Measurements from ENCODE around the gene C16orf86.

Gene C16orf86

DNA sequence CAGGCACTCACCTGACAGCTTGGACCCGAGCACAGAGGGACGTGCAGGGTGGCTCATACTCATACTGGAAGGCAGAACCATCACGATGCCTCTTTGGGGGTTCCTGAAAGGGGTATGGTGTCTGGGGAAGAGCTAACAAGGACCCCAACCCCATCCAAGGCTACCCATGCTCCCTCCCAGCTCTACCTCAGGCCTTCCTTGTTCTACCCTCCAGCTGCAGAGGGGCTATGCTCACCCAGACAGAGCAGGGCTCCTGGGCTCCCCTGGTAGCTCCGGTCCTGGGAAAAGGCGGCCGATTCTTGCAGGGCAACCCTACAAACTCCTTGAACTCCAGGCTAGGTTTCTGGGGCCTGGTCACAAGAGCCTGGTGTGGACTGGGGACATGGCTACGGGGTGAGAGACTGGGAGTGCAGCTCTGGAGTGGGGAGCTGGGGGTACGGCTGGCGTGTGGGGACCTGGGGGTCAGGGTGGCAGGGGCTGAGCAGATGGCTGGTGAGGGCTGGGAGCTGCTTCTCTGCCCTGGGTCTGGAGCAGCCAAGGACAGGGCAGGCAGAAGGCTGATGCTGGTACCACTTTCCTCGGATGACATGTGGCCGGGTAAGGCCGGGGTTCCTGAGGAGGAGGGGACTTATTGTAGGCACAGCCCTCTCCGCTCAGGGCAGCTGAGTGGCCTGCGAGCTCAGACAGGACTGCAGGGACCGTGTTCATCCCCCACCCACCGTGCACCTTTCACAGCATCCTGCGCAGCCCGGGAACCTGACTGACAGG is 8.7 kb upstream of the C16orf86 start:
- DNase-seq (no peak), ATAC-seq (replicated peaks) (no peak)
- Mint-ChIP-seq H3K27ac (peak overlapping the region in 1 of 2 donors; percentile 96), H3K36me3 (ENCODE audit: insufficient read depth) (peaks cover 41% of the 10 kb centered on the region), H3K9me3 (no peaks in the 10 kb centered on the region), H3K27me3 (no peaks in the 10 kb centered on the region), H3K4me1 (ENCODE audit: low read depth in 2 of 2) (peaks cover 17 to 22% of the 10 kb centered on the region in 2 donors), H3K4me3 (peak overlapping the region; percentile 88 to 92)

DNA sequence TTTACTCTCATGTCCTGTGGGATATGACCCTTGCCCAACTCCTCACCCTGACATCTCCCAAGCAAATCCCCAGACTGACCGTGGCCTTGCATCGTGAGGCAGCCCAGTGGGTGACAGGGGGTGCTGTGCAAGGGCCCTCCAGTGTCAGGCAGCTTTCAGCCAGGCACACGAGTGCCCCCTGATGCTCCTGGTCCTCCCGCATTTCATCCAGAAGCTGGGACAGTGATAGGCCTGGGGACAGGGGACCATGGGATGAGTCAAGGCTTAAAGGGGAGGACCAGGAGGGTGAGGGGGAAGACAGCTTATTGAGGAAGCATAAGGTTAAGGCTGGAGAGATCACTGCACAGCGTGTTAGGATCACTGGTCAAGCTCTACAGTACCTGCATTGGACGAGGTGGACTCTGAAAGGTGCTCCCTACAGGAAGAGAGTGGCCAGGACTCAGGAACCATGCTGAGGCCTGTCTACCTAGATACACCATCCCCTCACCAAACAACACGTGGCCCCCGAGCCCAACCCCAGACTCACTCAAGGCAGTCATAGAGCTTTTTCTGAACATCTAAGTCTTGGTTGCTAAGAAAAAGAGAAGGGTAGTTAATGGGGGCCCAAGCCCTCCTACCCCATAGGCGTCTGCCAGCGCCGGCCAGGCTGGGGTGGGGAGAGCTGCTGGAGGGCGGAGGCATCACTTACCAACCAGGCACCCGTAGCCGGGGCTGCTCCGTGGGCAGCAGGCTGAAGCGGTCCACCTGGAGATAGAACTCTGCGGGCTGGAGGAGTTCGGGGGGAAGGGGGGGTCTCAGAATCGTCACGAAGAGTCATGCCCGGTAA is 7.6 kb upstream of the C16orf86 start:
- Mint-ChIP-seq H3K27me3 (no peaks in the 10 kb centered on the region), H3K27ac (peak overlapping the region; percentile 91 to 96), H3K4me3 (peak overlapping the region; percentile 88 to 92), H3K36me3 (ENCODE audit: insufficient read depth) (peaks cover 38% of the 10 kb centered on the region), H3K4me1 (ENCODE audit: low read depth in 2 of 2) (peaks cover 17 to 22% of the 10 kb centered on the region in 2 donors), H3K9me3 (no peaks in the 10 kb centered on the region)
- DNase-seq, result no peak
- ATAC-seq (replicated peaks), result no peak

- Mint-ChIP-seq H3K27me3 (no peaks in the 10 kb centered on the region), H3K27ac (peak within 1 kb of the TSS; percentile 91 to 96), H3K9me3 (no peaks in the 10 kb centered on the region), H3K4me1 (ENCODE audit: low read depth in 2 of 2) (peaks cover 17 to 22% of the 10 kb centered on the region in 2 donors), H3K4me3 (peak within 1 kb of the TSS; percentile 88 to 92), H3K36me3 (ENCODE audit: insufficient read depth) (peaks cover 40% of the 10 kb centered on the region)
- peak; percentile 90 to 94 (median 93) for DNase-seq
- ATAC-seq (replicated peaks), result peak; percentile 60
Measured at GRCh38 chr16:67659675-67660563, 6.7 kb upstream of the C16orf86 start, which contains the start of gene ACD. TSS of gene ACD (minus strand) at chr16:67660260. CDS start at chr16:67660220, 40 bp downstream.

- Mint-ChIP-seq H3K9me3 (no peaks in the 10 kb centered on the region), H3K4me3 (peak within 1 kb of the TSS; percentile 88 to 92), H3K36me3 (ENCODE audit: insufficient read depth) (peaks cover 37% of the 10 kb centered on the region), H3K4me1 (ENCODE audit: low read depth in 2 of 2) (peaks cover 17 to 22% of the 10 kb centered on the region in 2 donors), H3K27me3 (no peaks in the 10 kb centered on the region), H3K27ac (peak within 1 kb of the TSS; percentile 91 to 96)
- DNase-seq, result peak; percentile 92 to 94 (median 94)
- ATAC-seq (replicated peaks), result peak; percentile 84
Measured at GRCh38 chr16:67660564-67661028, 6.0 kb upstream of the C16orf86 start, which contains the start of gene PARD6A. TSS of gene PARD6A (plus strand) at chr16:67660960. CDS start at chr16:67661039, 79 bp downstream.

- Mint-ChIP-seq H3K27me3 (no peaks in the 10 kb centered on the region), H3K4me1 (ENCODE audit: low read depth in 2 of 2) (peaks cover 17 to 22% of the 10 kb centered on the region in 2 donors), H3K9me3 (no peaks in the 10 kb centered on the region), H3K27ac (peak overlapping the region; percentile 91 to 96), H3K4me3 (peak overlapping the region; percentile 88 to 92), H3K36me3 (ENCODE audit: insufficient read depth) (peaks cover 30% of the 10 kb centered on the region)
- DNase-seq, result no peak
- no peak for ATAC-seq (replicated peaks)
Measured at GRCh38 chr16:67661101-67661761, 5.4 kb upstream of the C16orf86 start.

- ATAC-seq (replicated peaks), result no peak
- Mint-ChIP-seq H3K36me3 (ENCODE audit: insufficient read depth) (peaks cover 33% of the 10 kb centered on the region), H3K9me3 (no peaks in the 10 kb centered on the region), H3K27ac (peak overlapping the region in 1 of 2 donors; percentile 96), H3K4me1 (ENCODE audit: low read depth in 2 of 2) (peaks cover 19 to 22% of the 10 kb centered on the region in 2 donors), H3K4me3 (peak overlapping the region; percentile 88 to 92), H3K27me3 (no peaks in the 10 kb centered on the region)
- no peak for DNase-seq
Measured at GRCh38 chr16:67661886-67662652, 4.5 kb upstream of the C16orf86 start.

GRCh38 chr16:67662653-67663010 is 4.0 kb upstream of the C16orf86 start:
- no peak for ATAC-seq (replicated peaks)
- no peak overlapping the region for H3K4me3 Mint-ChIP-seq
- H3K9me3 Mint-ChIP-seq, result no peaks in the 10 kb centered on the region
- no peak for DNase-seq
- no peaks in the 10 kb centered on the region for H3K27me3 Mint-ChIP-seq
- H3K36me3 Mint-ChIP-seq (ENCODE audit: insufficient read depth), result peaks cover 29% of the 10 kb centered on the region
- H3K4me1 Mint-ChIP-seq (ENCODE audit: low read depth in 2 of 2), result peaks cover 22 to 24% of the 10 kb centered on the region in 2 donors
- H3K27ac Mint-ChIP-seq, result no peak overlapping the region

DNA sequence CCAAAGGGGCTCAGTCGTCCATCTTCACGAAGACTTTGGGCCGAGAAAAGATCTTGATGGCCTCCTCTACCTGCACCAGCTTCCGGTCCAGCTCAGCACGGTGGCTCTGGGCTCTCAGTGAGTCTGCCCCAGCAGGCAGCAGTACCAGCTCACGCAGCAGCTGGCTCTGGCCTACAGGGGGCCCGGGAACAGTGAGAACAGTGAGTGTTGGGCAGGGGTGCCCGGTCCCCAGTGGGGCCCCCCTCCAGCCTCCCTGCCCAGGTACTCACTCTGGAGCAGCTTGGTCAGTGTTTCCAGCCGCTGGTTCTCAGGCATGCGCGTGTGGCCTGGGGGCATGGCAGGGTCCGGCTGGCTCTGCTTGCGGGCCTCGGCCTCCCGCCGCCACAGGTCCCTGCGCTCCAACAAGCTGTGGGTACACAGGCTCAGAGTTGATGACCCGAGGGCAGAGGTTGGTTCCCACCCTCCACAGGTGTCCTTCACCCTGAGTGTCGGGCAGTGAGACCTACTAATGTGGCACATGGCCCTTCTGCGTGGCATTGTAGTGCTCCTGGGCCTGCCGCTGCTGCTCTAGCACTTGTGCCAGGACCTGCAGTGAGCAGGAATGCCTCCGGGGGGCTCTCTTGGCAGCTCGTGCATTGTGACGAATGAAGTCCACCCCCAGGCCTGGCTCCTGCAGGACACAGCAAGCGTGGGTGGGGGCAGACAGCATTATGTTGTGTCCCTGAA is 3.3 kb upstream of the C16orf86 start:
- no peak for DNase-seq
- Mint-ChIP-seq H3K4me3 (no peak overlapping the region), H3K27ac (no peak overlapping the region), H3K36me3 (ENCODE audit: insufficient read depth) (peaks cover 29% of the 10 kb centered on the region), H3K4me1 (ENCODE audit: low read depth in 2 of 2) (peaks cover 22 to 28% of the 10 kb centered on the region in 2 donors), H3K27me3 (no peaks in the 10 kb centered on the region), H3K9me3 (no peaks in the 10 kb centered on the region)
- ATAC-seq (replicated peaks), result no peak

- no peaks in the 10 kb centered on the region for H3K9me3 Mint-ChIP-seq
- no peaks in the 10 kb centered on the region for H3K27me3 Mint-ChIP-seq
- H3K4me1 Mint-ChIP-seq (ENCODE audit: low read depth in 2 of 2), result peaks cover 17 to 25% of the 10 kb centered on the region in 2 donors
- ATAC-seq (replicated peaks), result no peak
- no peak for DNase-seq
- H3K36me3 Mint-ChIP-seq (ENCODE audit: insufficient read depth), result peaks cover 29% of the 10 kb centered on the region
- H3K4me3 Mint-ChIP-seq, result no peak overlapping the region
- peak overlapping the region; percentile 8 to 72 for H3K27ac Mint-ChIP-seq
Measured at GRCh38 chr16:67663877-67664222, 2.8 kb upstream of the C16orf86 start.

GRCh38 chr16:67664258-67664657 is 2.4 kb upstream of the C16orf86 start:
- H3K27ac Mint-ChIP-seq, result peak overlapping the region; percentile 8 to 72
- H3K27me3 Mint-ChIP-seq, result no peaks in the 10 kb centered on the region

DNA sequence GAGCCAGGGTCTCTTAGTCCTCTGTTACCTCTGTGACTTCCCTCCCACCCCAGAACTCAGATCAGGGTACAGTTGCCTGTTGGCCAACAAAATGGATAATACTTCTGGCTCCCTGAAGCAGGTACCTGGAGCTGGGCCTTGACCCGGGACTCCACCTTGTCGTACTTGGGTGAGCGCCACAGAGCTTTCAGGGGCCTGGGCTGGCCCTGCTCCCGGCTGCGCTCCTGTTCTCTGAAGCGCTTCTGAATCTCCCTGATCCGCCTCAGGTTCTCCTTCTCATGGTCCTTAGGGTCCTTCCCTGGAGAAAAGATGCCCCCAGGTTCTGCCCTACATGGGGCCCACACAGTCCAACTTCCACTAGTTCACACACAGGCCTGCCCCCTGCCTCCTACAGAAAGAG is 1.7 kb upstream of the C16orf86 start:
- Mint-ChIP-seq H3K4me3 (no peak overlapping the region), H3K27me3 (no peaks in the 10 kb centered on the region), H3K36me3 (ENCODE audit: insufficient read depth) (peaks cover 25% of the 10 kb centered on the region), H3K9me3 (no peaks in the 10 kb centered on the region), H3K4me1 (ENCODE audit: low read depth in 2 of 2) (peaks cover 7 to 20% of the 10 kb centered on the region in 2 donors), H3K27ac (peak overlapping the region in 1 of 2 donors; percentile 72)
- ATAC-seq (replicated peaks) (no peak), DNase-seq (no peak)

More at GRCh38 chr16:67664258-67664657, 2.4 kb upstream of the C16orf86 start:
- no peak overlapping the region for H3K4me3 Mint-ChIP-seq
- DNase-seq, result no peak
- no peak for ATAC-seq (replicated peaks)
- H3K36me3 Mint-ChIP-seq (ENCODE audit: insufficient read depth), result peaks cover 26% of the 10 kb centered on the region
- H3K9me3 Mint-ChIP-seq, result no peaks in the 10 kb centered on the region
- H3K4me1 Mint-ChIP-seq (ENCODE audit: low read depth in 2 of 2), result peaks cover 13 to 21% of the 10 kb centered on the region in 2 donors
